ENCODE results near the gene NOVA2.

Gene NOVA2

GRCh38 chr19:45960595-45961235 is 12.9 kb downstream of the NOVA2 start:
- no peak for DNase-seq

DNA sequence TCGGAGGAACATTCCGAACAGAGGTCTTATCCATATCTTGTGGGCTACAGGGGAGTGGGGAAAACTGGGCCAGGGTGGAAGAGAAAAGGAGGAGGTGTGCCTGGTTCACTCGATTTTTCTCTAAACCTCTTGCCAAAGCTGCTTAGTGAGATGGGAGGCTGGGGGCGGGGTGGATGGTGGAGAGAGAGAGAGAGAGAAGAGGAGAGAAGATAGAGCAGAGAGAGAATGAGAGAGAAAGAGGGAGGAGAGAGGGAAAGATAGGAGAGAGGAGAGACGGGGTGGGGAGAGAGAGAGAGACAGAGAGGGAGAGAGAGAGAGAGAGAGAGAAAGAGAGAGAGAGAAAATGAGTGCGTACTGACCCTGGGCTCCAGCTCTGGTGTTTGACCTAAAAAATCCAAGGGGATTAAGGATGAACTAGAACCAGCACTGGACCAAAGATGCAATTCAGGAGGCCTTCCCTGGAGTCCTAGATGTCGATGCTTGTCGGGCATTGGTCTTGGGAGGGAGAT is 14.1 kb downstream of the NOVA2 start:
- no peak for DNase-seq

GRCh38 chr19:45958769-45959516 is 14.7 kb downstream of the NOVA2 start:
- DNase-seq = no peak

GRCh38 chr19:45958320-45958719 is 15.3 kb downstream of the NOVA2 start:
- DNase-seq = no peak

- DNase-seq = no peak
Observed at GRCh38 chr19:45955905-45956608, 17.6 kb downstream of the NOVA2 start.

DNA sequence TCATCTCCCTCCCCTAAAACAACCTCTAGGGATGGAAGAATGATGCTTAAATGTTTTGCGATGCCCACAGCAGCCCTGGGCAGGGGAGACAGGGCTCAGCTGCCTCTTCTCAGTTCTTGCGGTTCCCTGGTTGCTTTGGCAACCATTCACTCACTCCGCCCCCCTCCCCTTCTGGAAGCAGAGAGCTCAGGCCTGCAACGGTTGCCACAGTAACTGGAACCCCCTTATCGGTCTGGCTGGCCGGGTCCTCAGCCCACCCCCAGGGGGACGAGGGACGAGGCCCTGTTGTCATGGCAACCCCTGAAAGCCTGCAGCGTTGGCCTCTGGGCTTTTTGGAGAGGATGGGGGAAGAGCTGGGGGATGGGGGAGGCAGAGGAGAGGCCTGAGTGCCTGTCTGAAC is 19.5 kb downstream of the NOVA2 start:
- DNase-seq = no peak

DNA sequence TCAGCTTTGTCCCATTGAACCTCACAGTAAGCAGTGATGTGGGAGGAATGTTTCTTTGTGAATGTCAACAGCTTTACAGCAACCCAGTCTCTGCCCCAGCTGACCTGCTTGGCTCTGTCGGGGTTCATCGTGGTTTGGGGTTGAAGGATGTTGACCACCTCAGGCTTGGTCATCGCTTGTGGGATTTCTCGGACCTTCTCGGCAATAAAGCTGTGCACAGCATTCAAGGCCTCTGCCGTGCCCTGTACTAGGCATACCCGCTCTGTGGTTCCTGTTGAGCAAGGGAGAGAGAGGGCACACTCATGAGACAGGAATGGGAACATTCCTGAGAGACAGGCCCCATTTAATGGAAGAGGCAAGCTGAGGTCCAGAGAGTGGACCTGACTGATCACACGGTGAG is 20.0 kb downstream of the NOVA2 start:
- no peak for DNase-seq

DNA sequence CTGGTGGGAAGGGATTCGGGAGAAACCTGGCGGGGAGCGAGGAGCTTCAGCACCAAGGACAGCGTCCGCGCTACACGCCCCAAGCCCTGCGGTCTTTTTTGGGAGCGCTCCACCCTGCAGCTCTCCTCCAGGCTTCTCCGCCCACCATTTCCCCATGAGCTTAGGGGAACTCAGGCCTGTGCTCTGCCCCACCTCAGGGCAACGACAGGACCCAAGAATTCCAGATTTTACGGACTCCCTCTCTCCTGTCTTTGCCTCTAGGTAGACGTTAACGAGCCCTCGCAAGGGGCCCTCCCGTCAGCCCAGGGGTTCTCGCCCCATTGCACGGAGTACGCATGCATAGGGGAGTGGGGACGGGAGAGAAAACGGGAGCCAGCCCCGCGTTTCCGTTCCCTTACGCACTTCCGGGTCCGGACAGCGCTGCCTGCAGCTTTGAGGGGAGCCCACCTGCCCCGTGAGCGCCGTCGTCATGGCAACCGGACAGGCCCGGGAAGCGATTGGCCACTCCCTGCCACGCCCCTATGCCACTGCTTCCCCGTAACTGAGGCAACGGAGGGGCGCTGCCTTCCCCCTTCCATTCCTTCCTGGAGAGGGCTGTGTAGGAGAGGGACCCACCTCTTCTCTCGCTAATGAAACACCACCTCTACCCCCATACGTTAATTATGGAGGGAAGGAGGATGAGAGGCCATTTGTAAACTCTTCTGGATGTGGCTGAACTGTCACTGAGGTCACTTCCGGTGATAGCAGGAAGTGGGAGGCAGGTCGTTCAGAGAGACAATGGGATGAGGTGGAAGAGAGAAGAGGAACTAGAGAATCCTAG is 20.8 kb downstream of the NOVA2 start:
- DNase-seq = peak; percentile 83

- DNase-seq = no peak
Observed at GRCh38 chr19:45952341-45952685, 21.4 kb downstream of the NOVA2 start.

GRCh38 chr19:45947926-45948325 is 25.7 kb downstream of the NOVA2 start:
- DNase-seq = no peak

GRCh38 chr19:45940515-45940805 is 33.2 kb downstream of the NOVA2 start:
- DNase-seq = no peak

DNA sequence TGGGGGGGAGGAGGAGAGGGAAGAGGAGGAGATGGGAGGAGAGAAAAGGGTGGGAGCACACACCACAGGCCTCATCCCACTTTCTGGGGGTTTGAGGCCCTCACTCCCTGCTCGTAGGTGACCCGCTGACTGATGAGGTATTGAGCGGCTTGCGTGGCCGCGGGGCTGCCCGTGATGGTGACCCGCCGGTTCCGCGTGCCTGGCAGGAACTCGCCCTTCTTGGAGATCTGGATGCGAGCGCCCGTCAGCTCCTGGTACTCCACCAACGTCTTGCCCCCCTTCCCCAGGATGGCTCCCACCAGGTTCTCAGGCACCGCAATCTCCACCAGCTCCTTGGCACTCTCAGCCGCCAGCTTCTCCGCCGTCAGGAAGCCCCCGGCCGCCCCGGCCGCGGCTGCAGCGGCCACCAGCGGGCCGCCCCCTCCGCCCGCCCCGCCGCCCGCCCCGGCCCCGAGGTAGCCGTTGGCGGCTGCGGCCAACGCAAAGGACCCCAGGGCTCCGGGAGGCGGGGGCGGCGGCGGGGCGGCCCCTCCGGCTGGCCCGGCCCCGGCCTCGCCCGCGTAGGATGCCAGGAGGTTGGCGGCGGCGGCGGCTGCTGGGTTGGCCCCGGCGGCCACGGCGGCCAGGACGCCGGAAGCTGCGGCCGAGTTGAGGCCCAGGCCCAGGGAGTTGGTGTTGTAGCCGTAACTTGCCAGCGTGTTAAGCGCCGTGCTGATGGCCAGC is 33.7 kb downstream of the NOVA2 start:
- DNase-seq = no peak

DNA sequence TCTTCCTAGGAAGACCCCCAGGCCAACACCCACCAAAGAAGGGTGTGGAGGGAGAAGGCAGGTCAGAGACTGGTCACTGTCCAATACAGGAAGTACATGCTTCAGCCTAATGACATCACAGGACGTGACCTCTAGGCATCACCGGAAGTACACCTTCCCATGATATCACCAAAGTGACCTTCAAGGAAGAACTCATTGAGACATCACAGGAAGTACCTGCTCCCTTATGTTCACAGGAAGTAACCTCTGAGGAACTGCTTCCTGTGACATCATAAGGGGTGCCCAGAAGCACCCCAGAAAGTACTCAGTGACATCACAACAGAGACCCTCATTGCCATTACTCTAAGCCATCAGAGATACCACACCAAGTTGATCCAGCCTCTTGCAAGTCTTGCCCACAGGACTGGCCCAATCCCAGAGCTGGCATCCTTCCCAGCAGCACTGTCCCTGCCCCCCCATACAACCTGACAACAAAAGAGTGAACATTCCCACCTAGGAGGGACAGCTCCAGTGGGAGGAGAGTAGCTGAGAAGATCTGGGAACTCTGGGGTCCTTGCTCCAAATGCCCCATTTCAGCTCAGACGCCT is 34.8 kb downstream of the NOVA2 start:
- DNase-seq = no peak

DNA sequence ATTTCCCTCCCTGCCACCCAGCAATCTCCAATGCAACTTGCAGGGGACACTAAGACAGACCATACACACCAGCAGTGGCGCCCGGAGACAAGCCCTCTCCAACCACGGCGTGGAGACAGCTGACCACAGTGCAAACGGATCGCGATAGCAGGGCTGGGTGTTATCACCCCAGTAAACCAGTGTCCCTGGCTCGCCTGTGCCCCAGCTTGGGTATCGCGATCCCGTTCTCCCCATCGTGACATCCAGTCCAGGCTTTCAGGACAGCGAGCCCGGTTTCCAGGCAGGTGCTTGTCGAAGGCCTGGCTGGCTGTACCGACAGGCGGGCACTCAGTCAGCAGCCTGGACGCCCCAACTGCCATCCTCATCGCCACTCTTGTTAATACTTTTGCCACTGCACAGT is 38.4 kb downstream of the NOVA2 start:
- peak; percentile 20 for DNase-seq

GRCh38 chr19:45934551-45935230 is 39.0 kb downstream of the NOVA2 start:
- DNase-seq = peak; percentile 24

DNA sequence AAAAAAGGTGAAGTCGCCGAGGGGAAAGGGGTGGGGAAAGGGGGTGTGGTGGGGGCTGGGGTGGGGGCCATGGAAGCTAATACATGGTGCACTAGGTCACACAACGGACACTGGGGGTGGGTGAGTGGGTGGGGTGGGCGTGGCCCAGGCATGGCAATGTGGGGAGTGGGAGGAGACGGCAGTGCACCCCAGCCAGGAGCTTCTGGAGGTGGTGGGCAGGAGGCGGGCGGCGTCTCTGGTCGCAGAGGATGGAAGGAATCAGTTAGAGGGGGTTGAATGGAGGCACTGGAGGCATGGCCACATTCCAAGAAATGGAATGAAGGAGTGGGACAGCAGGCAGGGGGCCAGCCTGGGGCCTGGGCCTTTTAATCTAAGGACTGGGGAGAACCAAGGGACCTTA is 39.9 kb downstream of the NOVA2 start:
- DNase-seq = no peak

DNA sequence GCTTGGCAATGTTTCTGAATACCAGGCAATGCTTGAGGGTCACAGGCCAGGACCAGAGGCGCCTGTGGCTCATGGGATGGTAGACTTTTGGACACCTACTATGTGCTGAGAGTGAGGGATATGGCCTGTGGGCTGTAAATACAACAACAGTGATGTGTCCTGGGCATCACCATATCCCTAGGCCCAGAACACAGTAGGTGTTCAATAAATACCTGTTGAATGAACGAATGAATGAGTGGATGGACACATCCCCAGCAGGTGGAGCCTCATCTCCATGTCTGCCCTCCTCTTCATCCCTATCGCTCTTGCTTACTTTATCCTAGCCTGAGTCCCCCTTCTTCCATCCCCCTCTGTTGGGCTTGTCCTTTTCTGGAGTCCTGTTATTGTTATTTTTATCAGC is 42.6 kb downstream of the NOVA2 start:
- no peak for DNase-seq

DNA sequence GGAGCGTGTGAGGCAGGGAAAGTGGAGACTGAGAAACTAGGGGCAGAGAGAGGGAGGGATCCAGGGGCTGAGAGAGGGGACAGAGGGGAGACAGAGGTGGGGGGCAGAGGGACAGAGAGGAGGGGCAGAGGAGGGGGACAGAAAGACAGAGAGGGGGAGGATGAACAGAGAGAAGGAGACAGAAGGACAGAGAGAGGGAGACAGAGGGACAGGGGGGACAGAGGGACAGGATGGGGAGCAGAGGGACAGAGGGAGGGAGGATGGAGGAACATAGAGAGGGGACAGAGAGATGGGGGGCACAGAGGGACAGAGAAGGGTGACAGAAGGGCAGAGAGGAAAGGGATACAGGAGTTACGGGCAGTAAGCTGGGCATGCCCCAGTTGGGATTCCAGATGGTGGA is 44.4 kb downstream of the NOVA2 start:
- no peak for DNase-seq

DNA sequence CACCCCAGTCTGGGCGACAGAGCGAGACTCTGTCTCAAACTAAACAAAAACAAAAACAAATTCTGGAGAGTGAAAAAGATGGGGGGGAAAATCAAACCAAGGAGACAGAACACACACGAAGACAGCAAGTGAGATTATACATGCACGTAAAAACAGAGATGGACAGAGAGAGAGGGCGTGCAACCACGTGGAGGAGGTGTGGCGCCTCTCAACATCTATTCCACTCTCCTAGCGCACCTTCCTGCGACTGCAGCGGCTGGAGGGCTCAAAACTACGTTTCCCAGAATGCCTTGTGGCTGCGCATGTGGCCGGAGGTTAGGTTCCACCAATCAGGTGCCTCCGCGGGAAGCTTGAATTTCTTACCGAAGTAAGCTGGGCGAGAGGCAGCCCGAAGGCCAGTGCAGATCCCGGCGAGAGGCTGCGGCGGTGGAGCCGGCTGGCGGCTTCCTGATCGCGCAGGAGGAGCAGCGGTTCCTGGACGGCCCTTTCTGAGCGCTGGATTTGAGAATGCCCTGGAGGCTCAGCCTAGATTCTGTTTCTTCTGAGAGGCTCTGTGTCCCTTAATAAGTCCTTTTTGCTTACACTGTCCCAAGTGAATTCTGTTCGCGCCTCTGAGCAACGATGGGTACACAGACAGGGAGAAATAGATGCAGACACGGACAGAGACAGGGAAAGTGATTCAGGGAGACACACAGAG is 46.0 kb downstream of the NOVA2 start:
- peak; percentile 96 for DNase-seq

GRCh38 chr19:45924891-45925447 is 48.7 kb downstream of the NOVA2 start:
- no peak for DNase-seq

- DNase-seq = peak; percentile 58
Observed at GRCh38 chr19:45922281-45922680, 51.4 kb downstream of the NOVA2 start.

Data from hematopoietic multipotent progenitor cell treated with erythropoietin and hydrocortisone succinate and interleukin-3 and kit ligand, for 4 days (in vitro differentiated cells).